Kidney epithelial cell (primary cell): ENCODE measurements around the gene ECE1. TPM values are rescaled to one million over a fixed set of nuclear protein-coding genes. Genes with fewer than 3 reads are reported as not detected.
"Not testable (repeated sequence)": the region's sequence is repeated elsewhere in the genome, so short reads cannot be mapped to it uniquely, and the experiment has no call there.

ENCODE experiments used
- DNase-seq: peaks from one replicate; pipeline ENCODE4 v3.0.0-alpha.2; 2010; ENCODE audit warnings: low read depth
- H3K27me3 ChIP-seq: 2 replicates; pipeline ENCODE4 v1.6.0; 2011; ENCODE audit warnings: low read length; ENCODE audit not compliant: control insufficient read depth, insufficient read depth
- H3K36me3 ChIP-seq: 2 replicates; pipeline ENCODE4 v1.5.1; 2011; ENCODE audit warnings: low read length; ENCODE audit not compliant: control insufficient read depth, insufficient read depth
- H3K4me3 ChIP-seq: 2 replicates; pipeline ENCODE4 v1.5.1; 2011; ENCODE audit warnings: low read depth, mild to moderate bottlenecking, control low read depth, low read length
- total RNA-seq: library from RNA; depleted of rRNA; stranded (reverse); fragments of >200 nt; gene quantifications from 2 replicates; pipeline ENCODE4 v1.2.3, GENCODE V29; 2015
- TF ChIP-seq, protein P1 (sequence below): IDR thresholded peaks from 2 replicates; pipeline ENCODE4 v1.5.1; 2011; ENCODE audit warnings: mild to moderate bottlenecking, moderate library complexity, low read length, control low read depth, inconsistent platforms; ENCODE audit not compliant: insufficient read depth, poor library complexity, severe bottlenecking

The ECE1 gene
- total RNA-seq, 1 donor from 2014 or later, result 181 TPM

DNA sequence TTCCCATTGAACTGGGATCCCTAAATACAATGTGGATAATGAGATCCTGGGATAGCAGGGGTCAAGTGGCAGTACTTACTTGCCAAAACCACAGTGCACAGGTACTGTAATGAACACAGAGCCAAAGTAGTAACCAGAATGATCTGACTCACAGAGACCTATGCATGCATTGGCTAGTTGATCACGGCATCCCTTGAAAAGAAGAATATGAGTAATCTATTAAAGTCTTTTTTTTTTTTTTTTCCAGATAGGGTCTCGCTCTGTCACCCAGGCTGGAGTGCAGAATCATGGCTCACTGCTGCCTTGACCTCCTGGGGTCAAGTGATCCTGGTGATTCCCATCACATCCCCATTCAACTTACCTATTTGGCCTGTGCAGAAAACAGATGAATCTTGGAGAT lies 84.1 kb downstream of the ECE1 start:
- Histone ChIP-seq H3K27me3 (no peaks in the 10 kb centered on the region), H3K36me3 (no peaks in the 10 kb centered on the region), H3K4me3 (no peak overlapping the region)
- TF ChIP-seq, protein P1, sequence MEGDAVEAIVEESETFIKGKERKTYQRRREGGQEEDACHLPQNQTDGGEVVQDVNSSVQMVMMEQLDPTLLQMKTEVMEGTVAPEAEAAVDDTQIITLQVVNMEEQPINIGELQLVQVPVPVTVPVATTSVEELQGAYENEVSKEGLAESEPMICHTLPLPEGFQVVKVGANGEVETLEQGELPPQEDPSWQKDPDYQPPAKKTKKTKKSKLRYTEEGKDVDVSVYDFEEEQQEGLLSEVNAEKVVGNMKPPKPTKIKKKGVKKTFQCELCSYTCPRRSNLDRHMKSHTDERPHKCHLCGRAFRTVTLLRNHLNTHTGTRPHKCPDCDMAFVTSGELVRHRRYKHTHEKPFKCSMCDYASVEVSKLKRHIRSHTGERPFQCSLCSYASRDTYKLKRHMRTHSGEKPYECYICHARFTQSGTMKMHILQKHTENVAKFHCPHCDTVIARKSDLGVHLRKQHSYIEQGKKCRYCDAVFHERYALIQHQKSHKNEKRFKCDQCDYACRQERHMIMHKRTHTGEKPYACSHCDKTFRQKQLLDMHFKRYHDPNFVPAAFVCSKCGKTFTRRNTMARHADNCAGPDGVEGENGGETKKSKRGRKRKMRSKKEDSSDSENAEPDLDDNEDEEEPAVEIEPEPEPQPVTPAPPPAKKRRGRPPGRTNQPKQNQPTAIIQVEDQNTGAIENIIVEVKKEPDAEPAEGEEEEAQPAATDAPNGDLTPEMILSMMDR, result no peak
- peak; percentile 67 for DNase-seq

DNA sequence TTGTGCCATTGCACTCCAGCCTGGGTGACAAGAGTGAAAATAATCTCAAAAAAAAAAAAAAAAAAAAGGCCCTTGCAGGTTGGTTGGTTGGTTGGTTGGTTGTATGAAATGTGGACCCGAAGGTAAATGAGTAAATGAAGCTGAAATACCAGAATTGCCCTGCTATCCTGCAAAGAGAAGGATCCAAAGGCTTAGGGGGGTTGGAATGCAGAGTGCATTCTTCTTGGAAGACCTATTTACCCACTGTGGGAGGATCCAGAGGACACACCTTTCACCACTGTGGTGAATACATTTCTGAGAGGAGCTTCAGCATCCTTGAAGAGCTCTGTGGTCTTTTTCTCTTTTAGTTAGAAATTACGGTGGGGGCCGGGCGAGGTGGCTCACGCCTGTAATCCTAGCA lies 84.8 kb downstream of the ECE1 start:
- TF ChIP-seq, protein P1, result no peak
- no peaks in the 10 kb centered on the region for H3K27me3 ChIP-seq
- H3K36me3 ChIP-seq, result no peaks in the 10 kb centered on the region
- no peak for DNase-seq
- H3K4me3 ChIP-seq, result no peak overlapping the region

DNA sequence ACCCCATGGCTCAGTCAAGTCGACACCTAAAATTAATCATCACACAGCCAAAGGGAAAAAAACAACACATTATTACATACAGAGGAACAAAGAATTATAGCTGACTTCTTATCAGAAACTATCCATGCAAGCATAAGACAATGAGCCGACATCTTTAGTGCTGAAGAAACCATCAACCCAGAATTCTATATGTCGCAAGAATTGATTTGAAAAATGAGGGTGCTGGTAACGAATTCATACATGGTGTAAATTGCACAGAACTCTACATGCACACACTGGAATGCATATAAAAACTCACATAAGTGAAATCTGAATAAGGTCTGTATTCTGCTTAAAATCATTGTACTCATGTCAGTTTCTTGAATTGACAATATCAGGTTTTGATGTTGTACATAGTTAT lies 88.6 kb downstream of the ECE1 start:
- H3K27me3 ChIP-seq, result no peaks in the 10 kb centered on the region
- DNase-seq, result no peak
- no peaks in the 10 kb centered on the region for H3K36me3 ChIP-seq
- no peak overlapping the region for H3K4me3 ChIP-seq
- TF ChIP-seq, protein P1, result no peak

DNA sequence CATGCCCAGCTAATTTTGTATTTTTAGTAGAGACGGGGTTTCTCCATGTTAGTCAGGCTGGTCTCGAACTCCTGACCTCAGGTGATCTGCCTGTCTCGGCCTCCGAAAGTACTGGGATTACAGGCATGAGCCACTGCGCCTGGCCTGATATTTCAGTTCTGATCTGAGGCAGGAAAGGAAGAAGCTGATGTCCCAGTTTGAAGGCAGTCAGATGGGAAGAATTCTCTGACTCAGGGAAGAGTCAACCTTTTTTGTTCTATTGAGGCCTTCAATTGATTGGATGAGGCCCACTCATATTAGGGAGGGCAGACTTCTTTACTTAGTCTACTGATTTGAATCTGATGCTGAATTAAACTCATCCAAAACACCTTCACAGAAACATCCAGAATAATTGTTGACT lies 89.0 kb downstream of the ECE1 start:
- not testable (repeated sequence) for H3K4me3 ChIP-seq, H3K27me3 ChIP-seq, H3K36me3 ChIP-seq, DNase-seq

DNA sequence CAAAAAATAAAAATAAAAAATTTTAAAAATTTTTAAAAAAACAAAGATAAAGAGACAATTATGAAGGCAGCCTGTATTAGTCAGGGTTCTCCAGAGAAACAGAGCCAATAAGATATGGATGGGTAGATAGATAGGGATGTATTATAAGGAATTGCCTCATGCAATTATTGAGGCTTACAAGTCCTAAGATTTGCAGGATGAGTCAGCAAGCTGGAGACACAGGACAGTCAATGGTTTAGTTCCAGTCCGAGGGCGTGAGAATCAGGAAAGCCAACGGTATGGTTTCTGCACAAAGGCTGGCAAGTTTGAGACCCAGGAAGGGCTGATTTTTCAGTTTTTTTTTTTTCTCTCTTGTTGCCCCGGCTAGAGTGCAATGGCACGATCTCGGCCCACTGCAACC lies 89.5 kb downstream of the ECE1 start:
- TF ChIP-seq, protein P1, result no peak
- Histone ChIP-seq H3K27me3 (no peaks in the 10 kb centered on the region), H3K4me3 (no peak overlapping the region), H3K36me3 (no peaks in the 10 kb centered on the region)
- no peak for DNase-seq

DNA sequence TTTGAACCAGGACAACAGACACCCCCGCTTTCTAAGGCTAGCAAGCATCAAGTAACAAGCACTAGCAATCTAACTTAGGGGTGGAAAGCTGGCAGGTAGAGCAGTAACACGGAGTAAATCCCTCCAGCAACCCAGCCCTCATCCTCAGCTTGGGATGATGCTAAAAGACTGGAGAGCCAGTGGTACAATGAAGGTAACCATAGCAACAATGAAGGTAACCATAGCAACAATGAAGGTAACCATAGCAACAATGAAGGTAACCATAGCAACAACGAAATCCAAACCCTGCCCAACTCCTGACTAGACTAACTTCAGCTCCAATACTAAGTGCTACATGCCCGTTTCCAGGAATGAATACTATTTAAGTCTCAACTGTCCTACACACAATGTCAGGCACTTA lies 91.3 kb downstream of the ECE1 start:
- TF ChIP-seq, protein P1, result no peak
- H3K36me3 ChIP-seq, result no peaks in the 10 kb centered on the region
- no peak for DNase-seq
- H3K27me3 ChIP-seq, result no peaks in the 10 kb centered on the region
- H3K4me3 ChIP-seq, result no peak overlapping the region
